PFSK-1 (cell line): ENCODE measurements around the gene PHACTR1.

ENCODE experiments used
- FOXP2 ChIP-seq: optimal IDR thresholded peaks from 2 replicates; pipeline ENCODE3; 2011; ENCODE audit warnings: borderline replicate concordance, control low read depth, inconsistent platforms; ENCODE audit not compliant: insufficient read depth; ENCODE audit errors: extremely low read length, extremely low read depth
- POLR2AphosphoS5 ChIP-seq: IDR thresholded peaks from 2 replicates; pipeline ENCODE4 v1.6.1; 2012; ENCODE audit warnings: low read depth, mild to moderate bottlenecking, control low read depth, low read length, moderate library complexity
- REST ChIP-seq, 2 experiments: IDR thresholded peaks; 2 replicates each; pipeline versions ENCODE4 v1.6.1 to v1.8.0; 2011 to 2012; ENCODE audit warnings: low read depth in 2 of 2, low read length in 2 of 2, control low read depth in 1 of 2, inconsistent platforms in 1 of 2, mild to moderate bottlenecking in 1 of 2, moderate library complexity in 1 of 2; ENCODE audit not compliant: insufficient read depth in 1 of 2
- SIN3A ChIP-seq: IDR thresholded peaks from 2 replicates; pipeline ENCODE4 v1.6.1; 2012; ENCODE audit warnings: mild to moderate bottlenecking, low read length, moderate library complexity, borderline replicate concordance; ENCODE audit not compliant: insufficient read depth
- TAF1 ChIP-seq: IDR thresholded peaks from 2 replicates; pipeline ENCODE4 v1.6.1; 2012; ENCODE audit warnings: low read length, control low read depth, borderline replicate concordance; ENCODE audit not compliant: insufficient read depth

PHACTR1 gene

GRCh38 chr6:13075141-13075845 lies 358.7 kb downstream of the PHACTR1 start:
- TF ChIP-seq REST (IDR thresholded peaks at IDR 0.05; ENCODE audit: insufficient read depth in 1 of 2, low read depth in 2 of 2, low read length in 2 of 2) = no peak
- TF ChIP-seq FOXP2 = no peak
- TF ChIP-seq TAF1 = no peak
- no peak for TF ChIP-seq POLR2AphosphoS5
- no peak for TF ChIP-seq SIN3A

- TF ChIP-seq SIN3A (no peak), POLR2AphosphoS5 (no peak), FOXP2 (no peak), REST (IDR thresholded peaks at IDR 0.05; ENCODE audit: insufficient read depth in 1 of 2, low read depth in 2 of 2, low read length in 2 of 2) (no peak), TAF1 (no peak)
These were observed 360.0 kb downstream of the PHACTR1 start for GRCh38 chr6:13076575-13076974.

- TF ChIP-seq SIN3A = no peak
- no peak for TF ChIP-seq POLR2AphosphoS5
- TF ChIP-seq REST (IDR thresholded peaks at IDR 0.05; ENCODE audit: insufficient read depth in 1 of 2, low read depth in 2 of 2, low read length in 2 of 2) = no peak
- TF ChIP-seq TAF1 = no peak
- no peak for TF ChIP-seq FOXP2
These were observed 360.6 kb downstream of the PHACTR1 start for GRCh38 chr6:13077117-13077516.

DNA sequence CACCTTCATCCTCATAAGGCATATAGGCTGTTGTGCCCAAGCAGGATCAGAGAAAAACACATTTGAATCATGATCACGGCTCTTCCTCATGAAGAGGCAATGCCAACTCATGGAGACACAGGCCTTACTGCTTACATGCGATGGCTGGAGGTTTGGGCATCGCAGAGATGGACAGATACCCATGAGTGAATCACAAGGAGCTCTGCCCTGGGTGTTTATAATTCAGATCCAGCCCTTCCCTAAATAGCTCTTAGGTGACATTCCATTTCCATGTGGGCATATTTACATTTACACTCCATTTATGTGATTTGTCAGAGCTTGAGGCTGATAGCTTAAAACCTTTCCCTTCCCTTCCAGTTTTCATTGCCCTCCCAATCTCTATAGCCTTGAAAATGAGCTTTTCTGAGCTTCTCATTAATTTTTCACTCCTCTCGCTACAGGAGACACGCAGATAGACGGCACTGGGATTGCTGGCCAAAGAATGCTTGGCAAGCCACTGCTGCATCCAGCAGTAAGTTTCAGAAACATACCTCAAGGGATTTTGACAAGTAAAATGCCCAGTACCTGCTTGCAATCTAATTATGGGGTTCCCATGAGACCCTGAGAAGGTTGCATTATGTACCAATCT lies 362.6 kb downstream of the PHACTR1 start:
- TF ChIP-seq FOXP2 (no peak), POLR2AphosphoS5 (no peak), TAF1 (no peak), SIN3A (no peak), REST (IDR thresholded peaks at IDR 0.05; ENCODE audit: insufficient read depth in 1 of 2, low read depth in 2 of 2, low read length in 2 of 2) (no peak)
